Right kidney (tissue), 1 donor: Measurements from ENCODE around the gene DCAF16.

Experiments
- DNase-seq: peaks from one replicate; pipeline ENCODE4 v3.0.0-alpha.2; 2016

The DCAF16 gene

DNA sequence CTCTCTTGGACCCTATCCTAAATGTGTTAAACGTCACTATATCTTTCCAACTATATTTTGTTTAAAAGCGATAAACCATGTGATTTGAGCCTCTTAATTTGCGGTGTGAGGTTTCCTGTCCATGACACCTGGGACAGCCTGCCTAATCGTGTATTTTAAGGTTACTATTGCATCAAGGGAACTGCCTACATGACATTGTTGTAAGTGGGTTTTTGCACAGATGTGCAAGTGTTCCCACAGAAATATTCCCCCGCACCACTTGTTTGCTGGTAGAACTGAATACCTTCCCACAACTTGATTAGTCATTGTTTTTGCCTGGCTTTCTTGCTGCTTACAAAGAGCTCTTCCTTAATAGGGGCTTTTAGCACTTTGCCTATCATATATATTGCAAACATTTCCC is 24.0 kb downstream of the DCAF16 start:
- no peak for DNase-seq

DNA sequence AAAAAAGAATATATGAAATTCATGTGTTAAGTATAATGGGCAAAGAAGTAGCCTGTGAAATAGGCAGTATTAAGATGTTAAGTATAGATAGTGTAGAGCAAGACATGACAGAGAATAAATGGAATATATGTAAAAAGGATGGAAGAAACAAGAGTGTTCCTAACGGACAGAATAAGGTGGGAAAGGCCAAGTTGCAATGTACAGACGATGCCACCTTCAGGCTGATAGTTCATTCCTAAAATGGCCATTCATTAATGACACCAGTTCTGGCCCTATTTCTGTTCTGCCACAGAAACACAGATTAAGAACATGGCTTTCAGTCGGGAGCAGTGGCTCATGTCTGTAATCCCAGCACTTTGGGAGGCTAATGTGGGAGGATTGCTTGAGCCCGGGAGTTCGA is 24.7 kb downstream of the DCAF16 start:
- no peak for DNase-seq

DNA sequence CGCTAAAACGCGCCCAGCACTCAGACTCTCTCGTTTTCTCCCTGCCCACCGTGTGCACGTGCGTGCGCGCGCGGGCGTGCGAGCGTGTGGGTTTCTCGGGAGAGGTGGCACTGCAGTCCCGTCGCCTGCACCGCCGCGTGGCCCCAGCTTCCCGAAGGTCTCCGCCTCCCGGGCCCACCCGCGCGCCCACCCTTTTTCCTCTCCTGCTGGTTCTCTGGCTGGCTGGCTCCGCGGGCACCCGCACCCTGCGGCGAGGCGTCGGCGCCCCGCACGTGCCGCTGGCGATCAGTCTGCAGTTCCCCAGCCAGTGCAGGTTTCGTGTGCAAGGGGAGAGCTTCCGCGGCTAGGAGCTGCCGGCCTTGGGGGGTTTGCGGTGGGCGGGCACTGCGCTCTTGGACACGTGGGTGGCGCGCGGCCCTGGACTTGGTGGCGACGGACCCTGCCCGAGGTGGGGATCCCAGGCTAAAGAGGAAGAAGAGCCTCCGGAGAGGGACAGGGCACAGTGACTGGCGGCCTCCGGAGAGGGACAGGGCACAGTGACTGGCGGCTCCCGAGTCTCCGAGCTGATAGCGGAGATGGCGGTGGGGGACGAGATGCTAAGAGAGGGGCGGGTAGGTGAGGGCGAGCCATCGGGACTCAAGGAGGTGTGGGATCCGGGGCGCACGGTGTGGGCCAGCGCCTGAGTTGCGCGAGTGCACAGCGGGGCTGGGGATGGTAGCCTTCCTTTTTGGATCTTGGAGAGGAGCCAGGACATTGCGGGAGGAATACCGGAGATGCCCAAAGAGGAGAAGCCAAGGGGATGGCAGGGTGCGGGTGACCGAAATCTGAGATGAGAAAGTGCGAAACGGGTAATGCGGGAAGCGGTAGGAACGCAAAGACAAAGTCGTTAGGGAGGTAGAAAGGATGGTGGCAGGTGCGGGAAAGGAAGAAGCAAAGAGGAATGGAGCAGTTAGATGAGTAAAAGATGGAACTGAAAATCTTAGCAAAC is 29.0 kb downstream of the DCAF16 start, which contains the start of gene FAM184B:
TSS of gene FAM184B (minus strand) at position 322 of the 988 bp plus-strand sequence. CDS start 322 bp downstream, outside the sequence.
- peak; percentile 75 for DNase-seq

DNA sequence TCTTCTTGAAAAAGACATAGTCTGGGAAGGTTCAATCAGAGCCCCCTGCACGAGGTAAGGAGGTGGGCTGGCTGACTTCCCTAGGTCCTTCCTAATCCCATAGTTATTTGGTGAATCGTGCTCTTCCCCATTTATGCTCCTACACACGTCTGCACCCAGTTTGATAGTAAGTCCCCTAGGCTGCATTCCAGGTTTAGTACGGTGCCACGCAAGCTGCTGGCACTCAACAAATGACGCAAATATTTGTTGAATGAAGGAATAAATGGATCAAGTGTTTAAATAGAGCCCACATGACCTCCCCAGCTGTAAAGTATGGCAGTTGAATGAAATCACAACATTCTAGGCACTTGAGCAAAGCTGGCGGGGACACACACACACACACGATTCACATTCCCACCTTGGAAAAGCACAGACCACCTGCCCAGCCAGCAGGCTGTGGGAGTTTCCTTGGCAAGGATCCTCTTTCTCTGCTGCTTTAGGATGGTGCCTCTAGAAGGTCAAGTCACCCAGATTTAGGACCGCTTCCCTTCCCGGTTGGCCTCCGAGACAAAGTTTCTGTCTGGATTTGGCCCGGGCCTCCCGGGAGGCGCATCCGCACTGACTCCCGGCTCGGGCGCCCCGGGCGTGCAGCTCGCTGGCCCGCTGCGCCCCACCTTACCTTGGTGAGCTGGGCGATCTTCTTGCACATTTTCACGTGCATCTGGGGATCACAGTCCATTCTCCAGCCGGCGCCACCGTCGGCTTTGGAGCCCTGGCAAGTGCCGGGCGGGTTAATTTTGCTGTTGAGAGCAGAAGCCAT is 29.9 kb downstream of the DCAF16 start:
- no peak for DNase-seq

DNA sequence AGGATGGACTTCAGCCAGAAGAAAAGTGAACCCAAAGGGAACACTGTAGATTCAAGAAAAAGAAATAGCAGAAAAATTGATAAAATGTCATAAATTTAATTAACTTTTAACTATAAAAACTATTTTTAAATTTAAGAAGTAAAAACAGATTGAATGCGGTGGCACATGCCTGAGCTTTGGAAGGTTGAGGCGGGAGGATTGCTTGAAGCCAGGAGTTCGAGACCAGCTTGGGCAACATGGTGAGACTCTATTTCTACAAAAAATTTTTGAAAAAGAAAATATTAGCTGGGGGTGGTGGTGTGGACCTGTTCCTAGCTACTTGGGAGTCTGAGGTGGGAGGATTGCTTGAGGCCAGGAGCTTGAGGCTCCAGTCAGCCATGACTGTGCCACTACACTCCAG is 32.1 kb downstream of the DCAF16 start:
- no peak for DNase-seq

DNA sequence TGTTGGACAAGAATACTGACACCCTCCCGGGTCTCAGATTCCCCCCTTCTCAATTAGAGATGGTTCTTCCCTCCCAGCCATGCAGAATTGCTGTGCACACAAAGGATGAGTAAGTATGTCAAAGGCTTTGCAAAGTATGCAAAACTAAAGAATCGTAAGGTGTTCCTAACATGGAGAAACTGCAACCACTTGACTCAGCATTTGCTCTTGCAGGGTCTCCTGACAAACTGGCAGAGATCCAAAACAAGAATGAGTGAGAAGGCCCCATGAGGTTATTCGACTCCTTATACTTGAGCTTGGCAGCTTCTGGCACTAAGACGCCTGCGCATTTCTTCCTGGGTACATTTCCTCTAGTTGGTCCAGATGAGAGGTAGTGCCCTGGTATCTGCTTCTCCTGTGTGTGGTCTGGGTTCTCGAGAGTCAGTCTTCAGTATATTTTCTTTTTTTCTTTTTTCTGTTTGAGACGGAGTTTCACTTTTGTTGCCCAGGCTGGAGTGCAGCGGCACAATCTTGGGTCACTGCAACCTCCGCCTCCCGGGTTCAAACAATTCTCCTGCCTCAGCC is 37.3 kb downstream of the DCAF16 start:
- DNase-seq: no peak

DNA sequence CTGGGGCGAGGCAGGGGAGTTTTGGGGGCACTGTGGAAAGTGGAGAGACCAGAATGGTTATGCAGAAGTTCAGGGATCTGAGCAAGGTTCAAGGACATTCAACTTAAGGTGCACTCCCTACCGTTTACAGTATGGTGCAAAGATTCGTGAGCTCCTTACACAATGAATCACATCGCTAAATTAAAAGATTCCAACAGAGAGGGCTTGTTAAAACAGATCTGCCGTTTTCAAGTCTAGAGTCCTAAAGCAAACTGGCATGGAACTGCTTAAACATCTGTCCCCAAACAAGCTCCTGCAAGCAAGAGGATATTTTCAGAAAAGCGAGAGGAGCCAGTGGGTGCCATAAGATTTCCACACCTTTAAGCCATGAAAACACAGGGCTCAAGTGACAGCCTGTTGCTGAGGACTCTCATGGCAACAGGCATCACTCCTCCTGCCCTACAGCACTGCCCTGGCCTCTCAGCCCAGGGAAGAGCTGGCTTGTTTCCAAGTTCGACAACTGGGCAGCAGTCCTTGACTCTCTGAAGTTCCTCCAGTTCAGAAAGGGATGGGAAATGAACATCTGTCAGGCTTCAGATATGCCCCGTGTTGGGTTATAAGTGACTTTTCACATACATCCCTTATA is 39.2 kb downstream of the DCAF16 start:
- no peak for DNase-seq

DNA sequence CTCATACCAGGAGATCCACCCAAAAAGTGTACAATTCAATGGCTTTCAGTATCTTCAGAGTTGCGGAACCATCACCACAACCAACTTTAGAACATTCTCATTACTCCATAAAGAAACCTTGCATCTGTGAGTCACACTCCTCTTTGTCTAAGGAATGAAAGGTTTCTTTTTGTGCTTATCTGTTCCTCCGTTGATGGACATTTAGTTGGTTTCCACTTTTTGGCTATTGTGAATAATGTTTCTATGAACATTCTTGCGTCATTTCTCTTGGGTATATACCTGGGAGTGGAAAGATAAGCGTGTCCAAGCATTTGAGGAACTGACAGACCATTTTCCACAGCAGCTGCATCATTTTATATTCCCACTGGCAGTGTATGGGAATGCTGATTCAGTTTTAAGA is 39.7 kb downstream of the DCAF16 start:
- no peak for DNase-seq

DNA sequence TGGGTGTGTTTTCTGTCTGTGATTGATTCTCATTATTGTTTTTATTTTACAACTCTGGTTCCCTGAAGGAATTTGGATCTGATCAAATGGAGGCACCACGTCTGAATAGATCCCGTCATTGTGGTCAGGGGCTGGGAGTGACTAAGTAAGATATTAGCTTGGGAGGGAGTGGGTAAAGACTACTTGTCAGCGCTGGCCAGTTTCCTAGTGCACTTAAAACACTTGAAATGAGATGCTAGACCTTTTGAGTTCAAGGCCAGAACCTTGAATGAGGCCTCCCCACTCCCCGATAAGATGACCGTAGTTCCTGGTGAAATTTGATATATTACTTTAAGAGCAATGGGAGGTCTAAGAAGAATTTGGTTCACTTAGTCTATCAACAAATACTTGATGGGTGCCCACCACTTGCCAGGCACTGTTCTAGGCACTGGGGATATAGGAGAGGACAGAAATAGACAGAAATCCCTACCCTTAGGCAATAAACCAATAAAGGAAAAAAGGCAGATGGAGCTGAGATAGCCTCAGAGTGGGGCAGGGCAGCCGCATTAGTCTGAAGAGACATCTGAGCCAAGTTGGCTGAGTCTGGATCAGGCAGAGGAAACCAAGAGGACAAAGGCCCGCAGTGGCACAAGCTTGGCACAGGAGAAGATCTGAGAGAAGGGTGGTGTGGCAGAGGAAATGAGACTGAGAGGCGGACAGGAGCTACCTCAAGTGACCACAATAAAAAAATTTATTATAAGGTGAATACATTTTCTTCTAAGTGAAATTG is 41.0 kb downstream of the DCAF16 start:
- DNase-seq: no peak

DNA sequence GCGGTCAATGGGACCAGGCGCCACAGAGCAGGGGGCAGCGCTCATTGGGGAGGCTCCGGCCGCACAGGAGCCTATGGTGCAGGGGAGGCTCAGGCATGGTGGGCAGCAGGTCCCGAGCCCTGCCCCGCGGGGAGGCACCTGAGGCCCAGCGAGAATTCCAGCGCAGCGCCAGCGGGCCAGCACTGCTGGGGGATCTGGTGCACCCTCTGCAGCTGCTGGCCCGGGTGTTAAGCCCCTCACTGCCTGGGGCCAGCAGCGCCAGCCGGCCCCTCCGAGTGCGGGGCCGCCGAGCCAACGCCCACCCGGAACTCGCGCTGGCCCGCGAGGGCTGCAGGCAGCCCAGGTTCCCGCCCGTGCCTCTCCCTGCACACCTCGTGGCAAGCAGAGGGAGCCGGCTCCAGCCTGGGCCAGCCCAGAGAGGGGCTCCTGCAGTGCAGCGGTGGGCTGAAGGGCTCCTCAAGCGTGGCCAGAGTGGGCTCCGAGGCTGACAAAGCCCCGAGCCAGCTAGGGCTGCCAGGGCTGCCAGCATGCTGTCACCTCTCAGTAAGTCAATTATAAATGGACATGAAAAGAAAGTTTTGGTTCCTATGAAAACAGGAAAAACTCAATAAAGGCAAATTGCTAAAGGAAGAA is 43.6 kb downstream of the DCAF16 start:
- no peak for DNase-seq

DNA sequence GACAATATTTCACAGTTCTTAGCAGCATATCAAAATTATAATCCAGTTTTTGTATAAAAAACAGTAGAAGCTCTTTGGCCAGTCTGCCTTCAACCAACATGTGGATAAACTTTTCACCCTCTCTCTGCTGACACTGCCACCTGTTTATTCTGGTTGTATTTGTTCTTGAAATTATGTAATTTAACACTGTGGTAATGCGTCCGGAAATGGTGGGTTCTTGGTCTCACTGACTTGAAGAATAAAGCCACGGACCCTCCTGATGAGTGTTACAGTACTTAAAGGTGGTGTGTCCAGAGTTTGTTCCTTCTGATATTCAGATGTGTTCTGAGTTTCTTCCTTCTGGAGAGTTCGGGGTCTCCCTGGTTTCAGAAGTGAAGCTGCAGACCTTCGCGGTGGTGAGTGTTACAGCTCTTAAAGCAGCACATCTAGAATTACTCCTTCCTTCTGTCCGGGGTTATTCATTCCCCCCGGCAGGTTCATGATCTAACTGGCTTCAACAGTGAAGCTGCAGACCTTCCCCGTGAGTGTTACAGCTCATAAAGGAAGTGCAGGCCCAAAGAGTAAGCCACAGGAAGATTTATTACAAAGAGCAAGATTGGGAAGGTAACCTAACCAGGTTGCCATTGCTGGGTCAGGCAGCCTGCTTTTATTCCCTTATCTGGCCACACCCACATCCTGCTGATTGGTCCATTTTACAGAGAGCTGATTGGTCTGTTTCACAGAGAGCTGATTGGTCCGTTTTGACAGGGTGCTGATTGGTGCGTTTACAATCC is 44.9 kb downstream of the DCAF16 start:
- DNase-seq: no peak

DNA sequence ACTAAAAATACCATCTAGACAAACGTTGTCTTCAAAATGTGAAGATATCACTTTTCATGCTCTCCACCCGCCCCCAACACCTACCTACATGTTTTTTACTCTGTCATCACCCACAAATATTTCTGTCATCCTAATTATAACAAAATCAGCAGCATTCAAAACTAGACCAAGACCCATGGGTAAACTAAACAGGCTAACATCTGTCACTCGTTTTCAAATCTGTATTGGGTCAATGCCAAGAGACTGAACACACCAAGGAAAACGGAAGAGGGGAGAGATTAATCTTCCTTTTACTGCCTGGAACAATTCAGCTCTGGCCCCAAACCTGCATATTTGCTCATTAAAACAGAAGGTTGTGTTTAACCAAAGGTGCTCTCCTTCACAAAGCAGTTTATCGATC is 46.6 kb downstream of the DCAF16 start:
- DNase-seq: no peak

DNA sequence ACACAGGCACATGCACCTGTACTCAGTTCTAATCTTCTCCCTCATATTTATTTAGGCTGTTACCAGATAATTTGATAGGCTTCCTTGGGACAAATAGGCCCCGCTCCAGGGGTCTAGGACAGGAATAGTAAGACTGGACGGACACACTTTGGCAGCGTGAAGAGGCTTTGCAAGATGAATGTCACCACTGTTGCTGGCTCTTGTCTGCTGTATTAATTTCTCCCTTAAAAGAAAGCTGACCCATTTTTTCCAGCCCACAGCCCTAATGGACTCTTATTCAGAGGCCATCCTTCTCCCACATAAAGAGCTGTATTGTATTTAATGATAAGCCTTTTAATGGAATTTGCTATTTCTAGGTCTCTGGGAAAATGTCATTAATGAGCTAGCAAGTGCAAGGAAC is 47.1 kb downstream of the DCAF16 start:
- DNase-seq: no peak

DNA sequence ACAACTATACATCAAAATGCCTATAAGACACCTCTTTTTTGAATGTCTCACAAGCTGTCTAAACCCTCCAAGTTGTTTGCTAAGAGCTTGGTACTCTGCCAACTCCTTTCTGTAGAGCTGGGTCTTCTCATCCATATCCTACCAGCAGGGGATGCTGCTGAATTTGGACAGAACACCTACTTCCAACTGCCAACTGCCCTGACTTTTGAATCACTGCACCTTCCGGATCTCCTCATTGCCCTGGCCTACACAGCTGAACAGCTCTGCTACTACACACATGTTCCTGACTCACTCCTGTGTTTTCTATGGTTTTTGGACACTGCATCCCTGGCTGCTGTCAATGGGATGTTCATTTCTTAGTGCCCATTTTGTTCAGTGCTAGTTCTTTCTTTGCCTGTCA is 47.8 kb downstream of the DCAF16 start:
- no peak for DNase-seq

DNA sequence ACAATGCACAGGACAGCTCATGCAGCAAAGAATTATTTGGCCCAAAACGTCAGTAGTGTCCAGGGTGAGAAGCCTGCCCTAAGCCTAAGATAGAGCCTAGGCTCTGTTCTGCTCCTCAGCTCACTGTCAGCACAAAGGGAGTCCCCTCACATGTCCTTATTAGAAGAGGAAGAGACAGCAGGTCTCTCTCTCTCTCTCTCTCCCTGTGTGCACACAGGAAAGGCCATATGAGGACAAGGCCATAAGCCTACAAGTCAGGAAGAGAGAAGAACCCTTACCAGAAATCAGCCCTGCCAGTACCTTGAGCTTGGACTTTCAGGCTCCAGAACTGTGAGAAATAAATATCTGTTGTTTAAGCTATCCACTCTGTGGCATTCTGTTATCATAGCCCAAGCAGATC is 49.5 kb downstream of the DCAF16 start:
- DNase-seq: no peak

DNA sequence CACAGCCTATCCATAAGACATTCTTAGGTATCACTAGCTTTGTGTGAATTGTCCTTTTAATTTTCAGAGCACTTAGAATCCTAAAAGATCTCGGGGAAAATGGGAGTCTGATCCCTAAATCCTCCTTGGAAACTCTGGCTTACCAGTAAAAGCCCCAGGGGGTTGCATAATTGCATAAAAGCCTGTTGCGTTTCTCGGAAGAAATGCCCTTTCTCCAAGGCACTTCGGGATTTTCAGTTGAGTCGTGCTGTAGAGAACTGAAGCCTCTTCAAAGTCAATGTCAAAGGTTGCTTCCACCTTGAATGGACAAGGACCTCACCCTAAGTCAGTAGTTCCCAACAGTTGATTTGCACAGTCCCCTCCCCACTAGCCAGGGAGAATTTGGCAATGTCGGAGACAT is 49.9 kb downstream of the DCAF16 start:
- no peak for DNase-seq

DNA sequence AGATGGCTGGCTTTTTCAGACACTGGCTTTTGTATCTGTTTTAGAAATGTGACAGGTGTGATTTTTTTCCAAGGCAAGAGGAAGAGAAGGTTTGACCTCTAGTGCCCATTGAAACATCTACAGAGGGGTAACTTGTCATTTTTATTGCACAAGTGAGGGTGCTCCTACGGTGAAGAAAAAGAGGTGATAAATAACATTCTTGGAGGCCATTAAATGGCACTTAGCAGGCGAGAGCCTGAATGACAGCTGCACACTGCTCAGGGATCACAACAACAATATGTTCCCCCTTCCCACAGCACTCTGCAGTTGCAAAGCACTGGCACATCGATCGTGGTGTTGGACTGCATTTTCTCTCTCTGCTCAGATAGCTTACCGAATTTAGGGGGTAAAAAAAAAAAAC is 52.1 kb downstream of the DCAF16 start:
- no peak for DNase-seq

DNA sequence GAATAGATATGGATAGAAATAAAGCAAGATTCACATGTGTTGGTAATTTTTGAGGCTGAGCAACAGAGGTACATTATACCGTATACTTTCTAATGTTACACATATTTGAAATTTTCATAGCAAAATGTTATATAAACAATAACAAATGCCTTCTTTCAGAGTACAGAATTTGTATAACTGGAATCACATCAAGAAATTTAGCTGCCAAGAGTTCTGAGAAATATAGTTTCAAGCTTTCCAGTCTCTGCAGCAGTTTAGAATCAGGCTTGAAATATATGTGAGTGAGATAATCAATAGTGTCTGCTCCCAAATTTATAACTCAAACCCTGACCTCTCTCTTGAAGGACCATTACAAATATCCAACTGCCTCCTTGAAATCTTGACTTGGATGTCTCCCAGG is 52.9 kb downstream of the DCAF16 start:
- no peak for DNase-seq

DNA sequence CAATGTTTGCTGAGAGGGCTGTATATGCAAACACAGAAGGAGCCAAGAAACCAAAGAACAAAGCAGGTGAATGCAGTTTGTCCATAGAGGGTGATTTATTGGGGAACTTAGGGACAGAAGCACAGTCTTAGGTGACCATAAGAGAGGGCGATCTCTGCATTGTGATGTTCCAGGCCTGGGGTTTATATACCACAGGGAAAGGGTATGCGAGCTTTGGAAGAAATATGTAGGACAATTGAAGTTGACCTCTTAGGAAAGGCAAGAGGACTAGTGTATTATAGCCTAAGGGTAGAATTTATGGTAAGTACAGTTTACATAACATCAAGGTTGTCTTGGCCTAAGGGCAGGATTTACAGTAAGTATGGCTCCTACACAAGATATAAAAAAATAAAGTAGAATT is 56.9 kb downstream of the DCAF16 start:
- no peak for DNase-seq
